Ectodermal cell (in vitro differentiated cells): ENCODE results near the gene GRM2.
"Not testable (repeated sequence)": the region's sequence is repeated elsewhere in the genome, so short reads cannot be mapped to it uniquely, and the experiment has no call there.

Experiments used
- H3K27ac ChIP-seq: 2 replicates; pipeline ENCODE4 v1.7.0; 2013; ENCODE audit warnings: mild to moderate bottlenecking, low read depth, low read length; ENCODE audit not compliant: insufficient read depth, poor library complexity, severe bottlenecking
- H3K27me3 ChIP-seq: 2 replicates; pipeline ENCODE4 v1.7.0; 2013; ENCODE audit warnings: mild to moderate bottlenecking, low read length; ENCODE audit not compliant: insufficient read depth, control insufficient read depth, poor library complexity, severe bottlenecking
- H3K36me3 ChIP-seq: one replicate; pipeline ENCODE4 v1.7.0; 2013; ENCODE audit warnings: low read length; ENCODE audit not compliant: control insufficient read depth, insufficient read depth
- H3K4me1 ChIP-seq: one replicate; pipeline ENCODE4 v1.7.0; 2013; ENCODE audit warnings: low read length; ENCODE audit not compliant: control insufficient read depth, insufficient read depth
- H3K4me3 ChIP-seq: 2 replicates; pipeline ENCODE4 v1.7.0; 2013; ENCODE audit warnings: low read depth, low read length, control low read depth; ENCODE audit not compliant: insufficient read depth
- H3K9me3 ChIP-seq: 2 replicates; pipeline ENCODE4 v1.7.0; 2013; ENCODE audit warnings: mild to moderate bottlenecking, low read length, moderate library complexity; ENCODE audit not compliant: control insufficient read depth
- WGBS, 2 experiments: methylation state at CpG; one replicate each; pipeline ENCODE4 v1.1.7; 2013; ENCODE audit warnings: missing lambda C conversion rate in 2 of 2; 5-methylcytosine and 5-hydroxymethylcytosine counted together

Gene GRM2

DNA sequence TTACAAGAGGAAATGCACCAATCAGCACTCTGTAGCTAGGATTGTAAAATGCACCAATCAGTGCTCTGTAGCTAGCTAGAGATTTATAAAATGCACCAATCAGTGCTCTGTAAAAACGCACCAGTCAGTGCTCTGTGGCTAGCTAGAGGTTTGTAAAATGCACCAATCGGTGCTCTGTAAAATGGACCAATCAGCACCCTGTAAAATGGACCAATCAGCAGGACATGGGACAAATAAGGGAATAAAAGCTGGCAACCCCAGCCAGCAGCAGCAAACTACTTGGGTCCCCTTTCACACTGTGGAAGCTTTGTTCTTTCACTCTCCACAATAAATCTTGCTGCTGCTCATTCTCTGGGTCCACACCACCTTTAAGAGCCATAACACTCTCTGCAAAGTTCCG lies 35.5 kb downstream of the GRM2 start:
- not testable (repeated sequence) for H3K27ac ChIP-seq, H3K27me3 ChIP-seq, H3K36me3 ChIP-seq, H3K9me3 ChIP-seq, H3K4me1 ChIP-seq, H3K4me3 ChIP-seq
- 92 to 97% methylated on average over 3 of the region's 3 CpGs for WGBS, 2 experiments

DNA sequence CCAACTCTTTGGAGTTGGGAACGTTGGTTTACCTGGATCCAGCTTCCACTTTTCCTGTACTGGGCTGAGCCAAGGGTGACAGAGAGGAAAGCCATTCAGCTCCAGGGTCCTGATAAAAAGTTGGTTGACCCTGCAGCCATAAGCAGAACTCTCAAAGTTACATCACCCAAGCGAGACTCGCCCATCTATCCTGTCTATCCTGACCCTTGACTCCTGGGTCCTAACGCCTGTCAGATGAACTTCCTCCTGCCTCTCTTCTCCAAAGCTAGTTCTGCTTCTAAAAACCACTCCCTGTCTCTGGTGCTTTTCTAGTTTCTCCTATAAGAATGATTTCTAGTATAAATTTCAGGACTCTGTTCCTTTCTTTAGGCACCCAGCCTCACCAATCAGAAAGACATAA lies 36.1 kb downstream of the GRM2 start:
- 83 to 88% methylated on average over 4 of the region's 4 CpGs for WGBS, 2 experiments
- H3K27me3 ChIP-seq, H3K4me3 ChIP-seq: not testable (repeated sequence)

DNA sequence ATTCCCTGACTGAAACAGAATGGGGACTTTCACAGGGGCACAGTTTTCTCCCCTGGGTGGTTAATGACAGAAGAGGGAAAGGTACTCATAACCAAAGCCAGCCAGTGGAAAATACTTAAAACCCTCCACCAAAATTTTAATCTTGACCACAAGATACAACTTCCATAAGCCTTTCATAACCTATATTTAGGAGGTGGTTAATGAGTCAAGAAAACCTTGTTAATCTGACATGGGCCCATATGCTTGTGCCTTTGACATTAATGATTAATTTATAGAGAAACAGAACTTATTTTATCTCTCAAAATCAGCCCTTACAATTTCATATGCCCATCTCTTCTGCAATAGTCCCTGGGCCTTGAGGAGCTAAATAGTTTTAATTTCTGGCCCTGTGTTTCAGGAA lies 41.0 kb downstream of the GRM2 start:
- no peaks in the 10 kb centered on the region for H3K27me3 ChIP-seq
- no peaks in the 10 kb centered on the region for H3K36me3 ChIP-seq
- H3K4me3 ChIP-seq = no peak overlapping the region
- H3K4me1 ChIP-seq = no peaks in the 10 kb centered on the region
- no peaks in the 10 kb centered on the region for H3K9me3 ChIP-seq
- H3K27ac ChIP-seq = no peak overlapping the region

More for the DNA sequence above, 36.1 kb downstream of the GRM2 start:
- H3K36me3 ChIP-seq, H3K4me1 ChIP-seq, H3K9me3 ChIP-seq, H3K27ac ChIP-seq: not testable (repeated sequence)

DNA sequence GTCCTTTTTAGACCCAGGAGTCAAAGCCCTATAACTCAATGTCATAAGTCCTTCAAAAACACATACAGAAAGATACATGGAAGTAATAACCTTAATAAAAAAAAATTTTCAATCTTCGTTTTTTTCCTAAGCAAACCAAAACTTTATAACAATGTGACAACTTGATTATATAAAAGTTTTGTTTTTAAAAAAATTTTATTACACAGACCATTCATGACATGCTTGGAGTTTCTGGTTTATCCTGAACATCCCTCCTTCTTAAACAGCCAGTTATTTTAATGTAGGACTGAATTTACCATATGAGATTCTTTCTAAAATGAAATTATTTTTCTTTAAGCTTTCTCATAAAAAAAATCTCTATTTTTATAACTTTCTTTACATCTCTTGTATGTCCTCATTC lies 41.5 kb downstream of the GRM2 start:
- Histone ChIP-seq H3K9me3 (no peaks in the 10 kb centered on the region), H3K4me1 (no peaks in the 10 kb centered on the region), H3K27ac (no peak overlapping the region), H3K36me3 (no peaks in the 10 kb centered on the region), H3K27me3 (no peaks in the 10 kb centered on the region), H3K4me3 (no peak overlapping the region)
- WGBS, 2 experiments = no CpG with 5 or more reads among the region's 1 CpG

GRCh38 chr3:51750878-51751277 lies 44.0 kb downstream of the GRM2 start:
- 93 to 95% methylated on average over 1 of the region's 1 CpG for WGBS, 2 experiments
- Histone ChIP-seq H3K36me3 (no peaks in the 10 kb centered on the region), H3K9me3 (no peaks in the 10 kb centered on the region), H3K27ac (no peak overlapping the region), H3K4me1 (no peaks in the 10 kb centered on the region), H3K27me3 (no peaks in the 10 kb centered on the region), H3K4me3 (no peak overlapping the region)

DNA sequence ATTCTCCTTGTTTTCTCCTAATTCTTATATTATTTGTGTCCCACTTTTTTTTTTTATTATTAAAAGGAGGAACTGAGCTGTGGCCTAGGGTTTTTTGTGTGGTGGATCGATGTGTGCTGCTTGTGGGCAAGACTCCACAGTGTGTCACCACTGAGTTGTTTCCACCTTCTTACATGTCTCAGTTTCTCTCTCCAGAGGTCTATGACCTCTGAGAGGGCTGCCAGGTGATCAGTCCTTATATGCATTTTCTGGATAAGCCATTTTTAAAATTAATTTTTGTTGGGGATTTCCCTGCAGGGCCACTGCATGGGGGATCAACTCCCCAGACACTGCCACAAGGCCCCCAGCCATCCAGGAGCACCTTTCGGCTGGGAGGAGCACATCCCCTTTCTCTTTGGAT lies 44.4 kb downstream of the GRM2 start:
- H3K36me3 ChIP-seq = no peaks in the 10 kb centered on the region
- WGBS, 2 experiments = 98 to 100% methylated on average over 2 of the region's 2 CpGs
- no peaks in the 10 kb centered on the region for H3K9me3 ChIP-seq
- no peak overlapping the region for H3K4me3 ChIP-seq
- no peaks in the 10 kb centered on the region for H3K4me1 ChIP-seq
- H3K27ac ChIP-seq = no peak overlapping the region
- no peaks in the 10 kb centered on the region for H3K27me3 ChIP-seq

- H3K4me3 ChIP-seq, H3K9me3 ChIP-seq, H3K36me3 ChIP-seq, H3K27me3 ChIP-seq, H3K27ac ChIP-seq, H3K4me1 ChIP-seq: not testable (repeated sequence)
- WGBS, 2 experiments = 88 to 89% methylated on average over 13 of the region's 13 CpGs
Measured at GRCh38 chr3:51753763-51754750, 47.2 kb downstream of the GRM2 start.

- no peak overlapping the region for H3K27ac ChIP-seq
- H3K27me3 ChIP-seq = no peaks in the 10 kb centered on the region
- H3K36me3 ChIP-seq = no peaks in the 10 kb centered on the region
- no peaks in the 10 kb centered on the region for H3K9me3 ChIP-seq
- H3K4me3 ChIP-seq = no peak overlapping the region
- no peaks in the 10 kb centered on the region for H3K4me1 ChIP-seq
Measured at GRCh38 chr3:51759203-51759602, 52.3 kb downstream of the GRM2 start.
